KOPT-K1 (cell line): Measurements from ENCODE around the gene ANP32B.

ENCODE experiments used
- H3K27ac ChIP-seq: fragments of 200-600 bp; sonication (generic); 2 replicates; pipeline ENCODE4 v1.5.1; 2016; ENCODE audit warnings: antibody characterized with exemption, mild to moderate bottlenecking, low read depth, low read length; ENCODE audit not compliant: poor library complexity, severe bottlenecking
- H3K36me3 ChIP-seq: fragments of 200-600 bp; sonication (generic); 2 replicates; pipeline ENCODE4 v1.5.1; 2017; ENCODE audit warnings: antibody characterized with exemption, mild to moderate bottlenecking, low read length, moderate library complexity; ENCODE audit not compliant: insufficient read depth
- H3K9me3 ChIP-seq: fragments of 200-600 bp; sonication (generic); 2 replicates; pipeline ENCODE4 v1.5.1; 2017; ENCODE audit warnings: antibody characterized with exemption, low read length, mild to moderate bottlenecking; ENCODE audit not compliant: insufficient read depth, poor library complexity, severe bottlenecking

The ANP32B gene

DNA sequence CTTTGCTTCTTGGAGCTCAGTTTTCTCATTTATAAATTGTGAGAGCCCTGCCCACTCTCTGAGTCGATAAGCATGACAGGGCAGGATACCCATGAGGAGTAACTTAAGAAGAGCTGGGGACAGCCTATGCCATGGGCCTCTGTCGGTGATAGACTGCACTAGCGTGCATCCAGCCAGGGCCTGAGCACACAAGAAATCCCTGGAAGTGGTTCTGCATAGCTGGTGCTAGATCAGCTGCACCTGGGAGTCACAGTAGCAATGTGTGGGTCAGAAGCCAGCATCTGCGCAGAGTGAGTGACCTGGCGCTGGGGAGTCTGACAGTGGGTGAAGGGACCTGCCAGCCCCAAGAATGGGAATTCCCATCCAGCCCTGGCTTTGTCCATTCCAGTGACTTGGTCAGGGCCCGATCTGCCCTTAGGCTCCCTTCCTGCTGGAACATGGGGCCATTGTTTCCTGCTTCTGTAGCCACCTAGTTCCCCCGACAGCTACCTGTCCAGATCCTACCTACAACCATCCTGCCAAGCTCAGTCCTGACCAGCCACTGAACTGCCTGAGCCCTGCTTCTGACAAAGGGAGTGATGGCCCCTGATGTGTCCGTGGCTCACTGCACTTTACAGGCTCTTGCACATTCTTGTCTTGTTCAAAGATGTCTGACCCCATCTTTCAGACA is 37.5 kb downstream of the ANP32B start:
- Histone ChIP-seq H3K27ac (no peak overlapping the region), H3K36me3 (peaks cover 63% of the 10 kb centered on the region), H3K9me3 (no peaks in the 10 kb centered on the region)

DNA sequence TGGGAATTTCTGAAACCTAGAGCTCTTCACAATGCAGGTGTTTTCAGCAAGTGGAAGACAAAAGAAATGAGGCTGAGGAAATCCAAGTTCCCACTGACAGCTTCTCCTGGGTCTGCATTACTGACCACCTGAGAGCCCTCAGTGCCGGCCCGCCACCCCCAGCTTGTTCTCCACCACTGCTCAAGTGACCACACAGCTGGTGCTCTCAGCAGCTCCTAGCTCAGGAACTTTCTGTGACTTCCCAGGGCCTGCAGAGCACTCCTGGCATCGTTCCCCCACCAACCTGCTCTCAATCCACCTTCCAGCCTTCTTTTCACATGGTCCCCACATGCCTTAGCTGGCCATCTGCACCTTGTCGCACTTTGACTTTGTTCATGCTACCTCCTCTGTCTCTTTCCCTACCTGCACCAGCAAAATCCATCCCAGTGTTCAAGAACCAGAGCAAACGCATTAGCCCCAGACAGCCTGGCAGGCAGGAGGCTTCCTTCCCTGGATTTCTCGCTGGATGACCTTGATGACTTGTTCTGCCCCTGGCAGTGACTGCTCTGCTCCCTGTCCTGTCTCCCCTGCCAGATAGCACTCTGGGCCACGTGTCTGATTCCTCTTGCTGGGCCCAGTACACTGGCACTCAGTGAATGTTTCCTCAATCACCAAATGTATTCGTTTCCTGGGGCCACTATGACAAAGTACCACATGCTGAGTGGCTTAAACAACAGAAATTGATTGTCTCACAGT is 38.3 kb downstream of the ANP32B start:
- Histone ChIP-seq H3K27ac (no peak overlapping the region), H3K9me3 (no peaks in the 10 kb centered on the region), H3K36me3 (peaks cover 55% of the 10 kb centered on the region)

DNA sequence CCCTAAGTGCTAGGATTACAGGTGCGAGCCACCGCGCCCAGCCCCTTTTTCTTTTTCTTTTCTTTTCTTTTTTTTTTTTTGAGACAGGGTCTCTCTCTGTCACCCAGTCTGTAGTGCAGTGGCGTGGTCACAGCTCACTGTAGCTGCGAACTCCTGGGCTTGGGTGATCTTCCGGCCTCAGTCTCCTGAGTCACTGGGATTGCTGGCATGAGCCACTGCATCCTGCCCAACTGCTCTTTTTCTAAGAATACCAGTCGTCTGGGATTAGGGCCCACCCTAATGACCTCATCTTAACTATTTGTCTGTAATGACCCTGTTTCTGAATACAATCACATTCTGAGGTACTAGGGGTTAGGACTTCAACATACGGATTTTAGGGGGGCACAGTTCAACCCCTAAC is 39.3 kb downstream of the ANP32B start:
- Histone ChIP-seq H3K36me3 (peaks cover 45% of the 10 kb centered on the region), H3K9me3 (no peaks in the 10 kb centered on the region), H3K27ac (no peak overlapping the region)

DNA sequence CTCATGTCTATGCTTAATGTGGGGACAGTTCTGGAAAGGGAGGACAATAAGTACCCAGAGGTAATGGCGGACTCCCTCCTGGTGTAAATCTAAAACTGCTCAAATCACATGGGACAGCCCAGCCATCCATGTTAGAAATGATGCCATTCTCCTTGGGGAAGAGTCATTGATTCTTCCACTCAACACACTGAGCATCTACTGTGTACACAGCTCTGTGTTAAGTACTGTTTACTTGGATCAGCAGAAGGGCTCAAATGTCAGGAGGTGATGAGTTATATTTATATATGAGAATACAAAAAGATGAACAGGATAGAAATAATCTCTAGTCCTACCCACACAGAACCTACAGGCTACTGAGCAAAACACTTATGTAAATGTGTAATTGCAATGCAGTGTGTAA is 41.6 kb downstream of the ANP32B start:
- Histone ChIP-seq H3K27ac (no peak overlapping the region), H3K9me3 (no peaks in the 10 kb centered on the region)

DNA sequence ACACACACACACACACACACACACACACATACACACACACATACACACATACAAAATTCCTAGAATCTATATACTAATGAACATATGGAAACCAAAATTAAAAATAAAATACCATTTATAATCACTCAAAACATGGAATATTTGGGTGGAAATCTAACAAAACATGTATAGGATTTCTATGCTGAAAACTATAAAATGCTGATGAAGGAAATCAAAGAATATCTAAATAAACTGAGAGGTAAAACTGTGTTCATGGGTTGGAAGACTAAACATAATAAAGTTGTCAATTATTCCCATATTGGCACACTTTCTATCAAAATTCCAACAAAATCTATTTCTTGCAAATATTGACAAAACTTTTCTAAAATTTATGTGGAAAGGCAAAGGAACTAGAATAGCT is 48.0 kb downstream of the ANP32B start:
- no peak overlapping the region for H3K27ac ChIP-seq
- H3K36me3 ChIP-seq, result no peaks in the 10 kb centered on the region
- H3K9me3 ChIP-seq, result no peaks in the 10 kb centered on the region

More for the DNA sequence above, 41.6 kb downstream of the ANP32B start:
- peaks cover 22% of the 10 kb centered on the region; the same call in 1 of the 2 replicates for H3K36me3 ChIP-seq

DNA sequence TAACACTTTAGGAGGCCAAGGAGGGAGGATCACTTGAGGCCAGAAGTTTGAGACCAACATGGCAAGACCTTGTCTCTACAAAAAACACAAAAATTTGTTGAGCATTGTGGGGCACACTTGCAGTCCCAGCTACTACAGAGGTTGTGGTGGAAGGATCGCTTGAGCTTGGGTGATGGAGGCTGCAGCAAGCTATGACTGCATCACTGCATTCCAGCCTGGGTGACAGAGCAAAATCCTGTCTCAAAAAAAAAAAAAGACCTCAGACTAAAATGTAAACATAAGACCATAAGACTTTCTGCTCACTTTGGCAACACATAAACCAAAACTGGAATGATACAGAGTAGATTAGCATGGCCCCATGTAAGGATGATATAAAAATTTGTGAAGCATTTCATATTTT is 48.8 kb downstream of the ANP32B start:
- Histone ChIP-seq H3K27ac (no peak overlapping the region), H3K36me3 (no peaks in the 10 kb centered on the region)

DNA sequence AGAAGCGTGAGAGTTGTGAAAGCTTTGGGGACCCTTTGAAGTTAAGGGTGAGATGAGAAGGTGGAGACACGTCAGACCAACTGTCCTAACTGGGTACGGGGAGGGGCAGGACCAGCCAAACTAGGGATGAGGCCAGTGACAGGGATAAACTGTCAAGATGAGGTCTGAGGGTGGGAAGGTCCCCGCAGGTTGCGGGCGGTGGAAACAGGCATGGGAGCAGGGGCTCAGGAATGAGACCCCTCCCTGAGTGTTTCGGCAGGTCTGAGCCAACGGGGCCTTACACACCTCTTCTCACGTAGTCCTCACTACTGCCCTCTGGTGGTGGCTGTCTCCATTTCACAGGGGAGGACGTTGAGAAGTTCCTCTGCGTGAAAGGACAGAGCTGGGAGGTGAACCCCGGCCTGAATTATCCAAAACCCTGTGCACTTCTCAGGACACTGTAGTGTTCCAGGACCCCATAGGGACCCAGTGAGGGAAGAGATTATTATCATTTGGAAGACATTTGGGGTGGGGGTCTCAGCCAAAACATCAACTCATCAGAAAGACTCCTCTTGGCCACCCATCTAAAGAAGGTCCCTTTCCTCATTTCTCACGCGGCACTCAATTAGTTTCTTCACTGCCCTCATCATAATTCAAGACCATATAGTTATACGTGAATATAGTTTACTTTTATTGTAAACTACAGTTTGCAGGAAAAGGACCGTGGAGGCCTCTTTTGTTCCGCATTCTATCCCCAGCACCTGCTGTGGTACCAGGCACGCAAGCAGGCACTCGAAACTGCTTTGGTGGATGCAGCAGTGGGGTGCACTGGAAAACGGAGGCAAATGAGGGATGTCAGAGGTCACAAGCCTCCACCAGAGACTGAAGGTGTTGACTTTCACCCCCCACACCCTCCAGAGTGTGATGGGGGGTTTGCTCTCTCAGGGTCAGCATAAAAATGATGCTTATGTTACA is 51.7 kb downstream of the ANP32B start:
- H3K36me3 ChIP-seq, result no peaks in the 10 kb centered on the region
- no peak overlapping the region for H3K27ac ChIP-seq
- no peaks in the 10 kb centered on the region for H3K9me3 ChIP-seq

More for the DNA sequence above, 48.8 kb downstream of the ANP32B start:
- H3K9me3 ChIP-seq, result no peaks in the 10 kb centered on the region

DNA sequence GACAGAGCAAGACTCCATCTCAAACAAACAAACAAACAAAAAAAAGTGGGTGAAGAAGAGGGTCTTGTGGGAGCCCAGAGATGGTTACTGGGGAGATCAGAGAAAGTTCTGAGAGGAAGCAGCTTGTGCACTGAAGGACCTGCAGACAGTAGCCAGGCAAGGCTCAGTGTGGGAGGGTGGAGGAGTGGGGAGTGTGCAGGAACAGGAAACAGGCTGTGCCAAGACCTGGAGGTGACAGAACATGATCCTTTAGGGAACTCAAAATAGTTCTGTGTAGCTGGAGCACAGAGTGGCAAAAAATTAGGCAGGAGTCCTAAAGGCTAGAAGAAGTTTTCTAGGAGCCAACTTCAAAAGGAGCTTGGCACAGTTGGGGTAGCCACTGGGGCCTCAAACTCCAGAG is 54.2 kb downstream of the ANP32B start:
- Histone ChIP-seq H3K36me3 (no peaks in the 10 kb centered on the region), H3K27ac (no peak overlapping the region), H3K9me3 (no peaks in the 10 kb centered on the region)

DNA sequence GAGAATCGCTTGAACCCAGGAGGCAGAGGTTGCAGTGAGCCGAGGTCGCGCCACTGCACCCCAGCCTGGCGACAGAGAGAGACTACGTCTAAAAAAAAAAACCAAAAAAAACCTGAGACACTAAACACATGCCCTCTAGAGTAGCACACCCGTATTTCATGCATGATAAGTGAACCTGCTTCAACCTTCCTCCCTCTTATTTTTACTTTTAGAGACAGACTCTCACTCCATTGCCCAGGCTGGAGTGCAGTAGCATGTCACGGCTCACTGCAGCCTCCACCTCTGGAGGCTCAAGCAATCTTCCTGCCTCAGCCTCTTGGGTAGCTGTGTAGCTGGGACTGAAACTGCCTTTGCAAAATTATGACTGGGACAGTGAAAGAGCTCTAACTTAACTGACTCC is 55.8 kb downstream of the ANP32B start:
- no peak overlapping the region for H3K27ac ChIP-seq
- no peaks in the 10 kb centered on the region for H3K36me3 ChIP-seq

DNA sequence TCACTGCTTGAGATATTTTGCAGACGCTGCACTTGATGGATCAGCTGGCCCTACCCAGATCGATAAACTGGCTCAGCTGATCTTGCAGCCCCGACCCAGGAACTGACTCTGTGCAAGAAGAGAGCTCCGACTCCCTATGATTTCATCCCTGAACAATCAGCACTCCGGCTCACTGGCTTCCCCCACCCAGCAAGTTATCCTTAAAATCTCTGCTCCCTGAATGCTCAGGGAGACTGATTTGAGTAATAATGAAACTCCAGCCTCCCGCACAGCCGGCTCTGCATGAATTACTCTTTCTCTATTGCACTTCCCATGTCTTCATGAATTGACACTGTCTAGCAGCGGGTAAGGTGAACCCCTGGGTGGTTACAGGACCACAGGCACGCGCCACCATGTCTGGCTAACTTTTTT is 56.5 kb downstream of the ANP32B start:
- no peaks in the 10 kb centered on the region for H3K9me3 ChIP-seq
- H3K36me3 ChIP-seq, result no peaks in the 10 kb centered on the region
- H3K27ac ChIP-seq, result no peak overlapping the region

More for the DNA sequence above, 55.8 kb downstream of the ANP32B start:
- no peaks in the 10 kb centered on the region for H3K9me3 ChIP-seq

DNA sequence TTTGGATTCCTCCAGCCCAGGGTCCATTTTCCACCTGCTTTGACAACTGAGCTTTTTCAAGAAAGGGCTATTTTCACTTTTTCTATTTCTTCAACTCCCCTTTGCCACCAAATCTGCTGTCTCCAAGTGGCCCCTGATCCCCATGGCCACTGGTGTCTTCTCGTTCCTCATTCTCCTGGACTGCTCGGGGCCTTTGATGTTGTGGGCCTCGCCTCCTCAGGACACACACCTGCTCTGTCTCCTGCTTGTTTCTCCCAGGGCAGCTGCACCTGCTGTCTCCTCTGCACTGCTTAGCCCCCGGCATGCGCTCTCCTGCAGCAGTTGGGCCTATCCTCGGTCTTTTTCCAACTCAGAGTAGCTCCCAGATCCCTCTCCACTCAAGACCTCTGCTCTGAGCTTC is 57.1 kb downstream of the ANP32B start:
- Histone ChIP-seq H3K27ac (no peak overlapping the region), H3K9me3 (no peaks in the 10 kb centered on the region)

DNA sequence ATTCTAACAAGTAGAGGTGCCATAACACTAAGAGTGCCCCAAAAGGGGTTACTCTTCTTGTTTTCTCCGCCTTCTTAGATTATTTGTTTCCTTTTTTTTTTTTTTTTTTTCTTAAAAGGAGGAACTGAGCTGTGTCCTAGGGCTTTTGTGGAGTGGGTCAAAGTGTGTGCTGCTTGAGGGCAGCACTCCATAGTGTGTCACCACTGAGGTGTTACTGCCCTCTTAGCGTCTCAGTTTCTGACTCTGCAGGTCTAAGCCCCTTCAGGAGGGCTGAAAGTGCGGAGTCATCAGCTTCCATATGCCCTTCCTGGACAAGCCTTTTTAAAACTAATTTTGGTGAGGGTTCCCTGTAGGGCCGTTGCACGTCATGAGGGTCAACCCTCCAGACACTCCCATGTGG is 60.8 kb downstream of the ANP32B start:
- H3K27ac ChIP-seq, result no peak overlapping the region
- H3K36me3 ChIP-seq, result no peaks in the 10 kb centered on the region
- no peaks in the 10 kb centered on the region for H3K9me3 ChIP-seq

More for the DNA sequence above, 57.1 kb downstream of the ANP32B start:
- no peaks in the 10 kb centered on the region for H3K36me3 ChIP-seq

DNA sequence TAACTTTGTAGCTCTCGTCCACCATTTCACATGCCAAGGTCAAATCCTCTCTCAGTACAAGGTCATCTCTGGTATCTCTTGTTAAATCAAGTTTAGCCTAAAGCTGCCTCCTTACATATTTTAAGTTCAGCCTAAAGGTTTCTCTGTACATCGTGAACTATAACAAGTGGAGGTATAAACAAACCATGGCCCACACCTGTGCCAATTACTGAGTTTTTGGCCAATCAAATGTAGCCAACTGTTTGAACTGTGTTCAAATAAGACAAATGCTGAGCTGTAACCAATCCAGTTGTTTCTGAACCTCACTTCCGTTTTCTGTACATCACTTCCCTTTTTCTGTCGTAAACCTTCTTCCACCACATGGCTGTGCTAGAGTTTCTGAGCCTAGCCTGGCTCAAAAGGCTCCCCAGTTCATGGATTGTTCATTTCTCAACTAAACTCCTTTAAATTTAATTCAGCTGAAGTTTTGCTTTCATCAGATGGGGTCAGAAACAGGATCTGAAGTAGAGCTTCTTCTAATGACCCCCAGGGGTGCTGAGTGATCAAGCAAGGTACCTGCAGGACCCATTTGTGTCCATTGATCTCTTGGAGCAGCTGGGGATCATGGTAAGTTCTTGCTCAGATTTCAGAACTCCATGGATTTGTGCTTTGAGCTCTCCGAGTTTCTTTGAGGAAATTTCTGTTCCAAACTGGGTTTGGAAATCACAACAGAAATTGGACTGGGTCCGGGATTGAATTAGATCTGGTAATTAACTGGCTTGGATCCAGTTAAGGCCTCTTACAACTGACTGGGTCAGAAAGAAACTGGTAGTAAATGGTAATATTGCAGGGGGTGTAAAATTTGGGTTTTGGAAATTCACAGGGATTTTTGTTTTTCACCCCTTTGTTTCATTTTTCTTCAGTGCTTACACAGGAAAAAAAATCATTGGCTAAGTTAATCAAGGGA is 62.4 kb downstream of the ANP32B start:
- no peaks in the 10 kb centered on the region for H3K36me3 ChIP-seq
- peak overlapping the region; percentile 58 for H3K27ac ChIP-seq

DNA sequence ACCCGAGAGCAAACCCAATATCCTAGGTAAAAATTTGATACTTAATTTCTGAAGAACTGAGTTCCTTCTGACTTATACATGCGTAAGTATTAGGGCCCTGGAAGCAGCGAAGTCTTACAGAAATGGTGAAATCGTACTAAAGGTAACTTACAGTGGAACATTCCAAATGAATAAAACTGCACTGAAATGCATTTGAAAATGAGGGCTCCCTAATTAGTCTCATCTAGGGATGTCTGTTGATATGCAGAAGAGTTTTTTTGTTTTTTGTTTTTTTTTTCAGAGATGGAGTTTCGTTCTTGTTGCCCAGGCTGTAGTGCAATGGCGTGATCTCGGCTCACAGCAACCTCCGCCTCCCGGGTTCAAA is 63.0 kb downstream of the ANP32B start:
- Histone ChIP-seq H3K36me3 (no peaks in the 10 kb centered on the region), H3K27ac (peak overlapping the region; percentile 58), H3K9me3 (no peaks in the 10 kb centered on the region)

More for the DNA sequence above, 62.4 kb downstream of the ANP32B start:
- no peaks in the 10 kb centered on the region for H3K9me3 ChIP-seq
